GM19395 (cell line): ENCODE results near the gene NPHP4.

Source experiments
- ATAC-seq: cut with Tn5 transposase; IDR thresholded peaks from one replicate; pipeline ENCODE4 v1.9.1; 2021; ENCODE audit warnings: mild to moderate bottlenecking, moderate library complexity; ENCODE audit not compliant: unreplicated experiment

Gene NPHP4

GRCh38 chr1:5839161-5839880 is 152.9 kb downstream of the NPHP4 start:
- no peak for ATAC-seq

- ATAC-seq: no peak
These were observed 154.1 kb downstream of the NPHP4 start for GRCh38 chr1:5837976-5838653.

GRCh38 chr1:5836776-5837440 is 155.3 kb downstream of the NPHP4 start:
- ATAC-seq: no peak

GRCh38 chr1:5835179-5835562 is 157.1 kb downstream of the NPHP4 start:
- no peak for ATAC-seq

GRCh38 chr1:5834477-5835178 is 157.6 kb downstream of the NPHP4 start:
- ATAC-seq: no peak

GRCh38 chr1:5833911-5834310 is 158.3 kb downstream of the NPHP4 start:
- no peak for ATAC-seq

- no peak for ATAC-seq
These were observed 159.0 kb downstream of the NPHP4 start for GRCh38 chr1:5832916-5833895.

- ATAC-seq: no peak
These were observed 160.5 kb downstream of the NPHP4 start for GRCh38 chr1:5831600-5832335.

- no peak for ATAC-seq
These were observed 161.2 kb downstream of the NPHP4 start for GRCh38 chr1:5830771-5831599.

GRCh38 chr1:5829414-5829813 is 162.8 kb downstream of the NPHP4 start:
- ATAC-seq: no peak

- no peak for ATAC-seq
These were observed 163.8 kb downstream of the NPHP4 start for GRCh38 chr1:5828308-5828935.

GRCh38 chr1:5827516-5827915 is 164.7 kb downstream of the NPHP4 start:
- ATAC-seq: no peak

- ATAC-seq: no peak
These were observed 165.6 kb downstream of the NPHP4 start for GRCh38 chr1:5826601-5827000.

- ATAC-seq: no peak
These were observed 169.5 kb downstream of the NPHP4 start for GRCh38 chr1:5822726-5823125.

GRCh38 chr1:5822266-5822665 is 170.0 kb downstream of the NPHP4 start:
- no peak for ATAC-seq

GRCh38 chr1:5821540-5822176 is 170.6 kb downstream of the NPHP4 start:
- no peak for ATAC-seq

- ATAC-seq: no peak
These were observed 172.2 kb downstream of the NPHP4 start for GRCh38 chr1:5820026-5820421.
